ENCODE results near the gene GJA3. TPM values are rescaled to one million over a fixed set of nuclear protein-coding genes. Genes with fewer than 3 reads are reported as not detected.

The GJA3 gene
- total and polyA plus RNA-seq, 12 donors, result 4.0 to 30.1 (median 18.3) TPM

GRCh38 chr13:20105161-20105689 lies 55.6 kb downstream of the GJA3 start:
- 85 to 88% methylated on average over 13 of the region's 13 CpGs for WGBS, 2 donors
- no peak for DNase-seq
- Histone ChIP-seq H3K36me3 (no peaks in the 10 kb centered on the region), H3K27ac (no peak overlapping the region), H3K9me3 (no peaks in the 10 kb centered on the region), H3K4me3 (no peak overlapping the region), H3K27me3 (peaks cover 0 to 36% (median 14%) of the 10 kb centered on the region in 7 donors), H3K4me1 (peaks cover 0 to 11% (median 5%) of the 10 kb centered on the region in 9 donors)
- intact Hi-C loops (cut with DNase I), result no loop called here
- ATAC-seq, result no peak
- TF ChIP-seq CTCF (IDR thresholded peaks at IDR 0.05), result no peak

- no peak overlapping the region for H3K4me3 ChIP-seq
- 51 to 58% methylated on average over 9 of the region's 9 CpGs for WGBS, 2 donors
- TF ChIP-seq CTCF (IDR thresholded peaks at IDR 0.05), result no peak
- H3K27ac ChIP-seq, result no peak overlapping the region
- DNase-seq (no peak), ATAC-seq (no peak)
- H3K36me3 ChIP-seq, result no peaks in the 10 kb centered on the region
- peaks cover 0 to 41% (median 35%) of the 10 kb centered on the region in 7 donors for H3K27me3 ChIP-seq
- intact Hi-C loops (cut with DNase I), result no loop called here
- no peaks in the 10 kb centered on the region for H3K9me3 ChIP-seq
- peaks cover 0 to 11% (median 5%) of the 10 kb centered on the region in 9 donors for H3K4me1 ChIP-seq
These were observed 58.2 kb downstream of the GJA3 start for GRCh38 chr13:20102525-20103180.

- 42 to 53% methylated on average over 8 of the region's 8 CpGs for WGBS, 2 donors
- intact Hi-C loops (cut with DNase I), result no loop called here
- ATAC-seq, result peak in 3 of 8 donors; percentile 47 to 53 (median 51)
These were observed 59.2 kb downstream of the GJA3 start for GRCh38 chr13:20101467-20102316.

More at GRCh38 chr13:20101467-20102316, 59.2 kb downstream of the GJA3 start:
- DNase-seq, result no peak
- TF ChIP-seq CTCF (IDR thresholded peaks at IDR 0.05), result no peak
- Histone ChIP-seq H3K4me1 (peaks cover 0 to 9% (median 3%) of the 10 kb centered on the region in 9 donors), H3K4me3 (no peak overlapping the region), H3K27ac (no peak overlapping the region), H3K36me3 (no peaks in the 10 kb centered on the region), H3K27me3 (peaks cover 0 to 41% (median 35%) of the 10 kb centered on the region in 7 donors), H3K9me3 (no peaks in the 10 kb centered on the region)
